SK-N-SH treated with all-trans-retinoic acid at 6 μM for 48 hours (cell line): ENCODE data around the gene EEF1AKMT3.
A peak's percentile ranks its signal among the peaks of the same experiment; 100 is the strongest.

Experiments used
- CREB5 ChIP-seq: fragments of 250-450 bp; sonication (Bioruptor Pico); IDR thresholded peaks from 2 replicates; pipeline ENCODE4 v1.5.1; 2020; ENCODE audit warnings: low read depth, mild to moderate bottlenecking, moderate library complexity
- CSDC2 ChIP-seq: fragments of 250-450 bp; sonication (Bioruptor Pico); IDR thresholded peaks from 2 replicates; pipeline ENCODE4 v1.5.0; 2020; ENCODE audit warnings: mild to moderate bottlenecking, moderate library complexity
- ISL1 ChIP-seq: fragments of 250-450 bp; sonication (Bioruptor Pico); IDR thresholded peaks from 2 replicates; pipeline ENCODE4 v2.1.2; 2022; ENCODE audit warnings: mild to moderate bottlenecking, moderate library complexity
- OSR1 ChIP-seq: fragments of 250-450 bp; sonication (Bioruptor Pico); IDR thresholded peaks from 2 replicates; pipeline ENCODE4 v1.8.0; 2022; ENCODE audit warnings: moderate library complexity, mild to moderate bottlenecking, inconsistent platforms
- PPARA ChIP-seq: fragments of 250-450 bp; sonication (Bioruptor Pico); IDR thresholded peaks from 2 replicates; pipeline ENCODE4 v1.5.0; 2020; ENCODE audit warnings: mild to moderate bottlenecking, borderline replicate concordance
- TCF4 ChIP-seq: fragments of 250-450 bp; sonication (Bioruptor Pico); IDR thresholded peaks from 2 replicates; pipeline ENCODE4 v1.8.0; 2021; ENCODE audit warnings: mild to moderate bottlenecking, moderate library complexity, borderline replicate concordance
- TOX ChIP-seq: fragments of 250-450 bp; sonication (Bioruptor Pico); IDR thresholded peaks from 2 replicates; pipeline ENCODE4 v1.8.0; 2021; ENCODE audit warnings: mild to moderate bottlenecking, moderate library complexity, borderline replicate concordance
- TSHZ2 ChIP-seq: fragments of 250-450 bp; sonication (Bioruptor Pico); IDR thresholded peaks from 2 replicates; pipeline ENCODE4 v1.5.0; 2020; ENCODE audit warnings: mild to moderate bottlenecking, moderate library complexity
- ZNF70 ChIP-seq: fragments of 450-650 bp; formaldehyde crosslinking; IDR thresholded peaks from 2 replicates; pipeline ENCODE4 v1.5.0; 2020; ENCODE audit warnings: mild to moderate bottlenecking, moderate library complexity

DNA sequence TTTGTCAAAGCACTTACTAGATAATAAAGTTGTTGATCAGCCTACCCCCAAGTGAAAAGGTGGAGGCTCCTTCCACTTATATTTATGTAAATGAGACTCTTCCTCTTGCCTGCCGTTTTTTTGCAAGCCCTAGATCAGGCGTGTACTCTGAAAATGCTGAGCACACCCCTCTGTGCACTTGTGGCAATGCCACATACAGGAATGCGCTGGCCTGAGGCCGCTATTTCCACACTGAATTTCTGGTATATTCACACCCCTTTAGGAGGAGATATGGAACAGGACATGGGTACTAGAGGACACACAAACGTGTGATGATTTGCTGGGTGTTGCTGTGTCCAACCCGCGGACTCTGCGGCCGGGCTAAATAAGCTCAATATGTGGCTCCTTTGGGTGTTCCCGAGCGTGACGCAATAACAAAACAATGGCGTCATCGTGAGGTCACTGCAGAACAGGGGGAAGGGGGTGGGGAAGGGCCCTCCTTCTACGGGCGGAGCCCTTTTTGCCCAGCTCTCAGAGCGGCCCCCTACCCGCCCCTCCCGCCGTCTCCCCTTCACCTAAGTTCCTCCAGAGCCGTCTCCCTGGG, 28.1 kb upstream of the EEF1AKMT3 start:
- 0 out of 2 replicates have a peak, but pooled peaks have one; percentile 12 for TF ChIP-seq TOX (CRISPR knock-in tag)
- no peak for TF ChIP-seq OSR1 (CRISPR knock-in tag)
- no peak; the same call in 1 of the 2 replicates for TF ChIP-seq ZNF70
- TF ChIP-seq PPARA, result no peak
- TF ChIP-seq CSDC2 (CRISPR knock-in tag), result no peak
- no peak for TF ChIP-seq ISL1 (CRISPR knock-in tag)
- no peak for TF ChIP-seq TCF4 (CRISPR knock-in tag)
- TF ChIP-seq CREB5 (CRISPR knock-in tag), result peak; percentile 62; the same call in 1 of the 2 replicates
- TF ChIP-seq TSHZ2 (CRISPR knock-in tag), result no peak
